Fibroblast of lung (primary cell): Measurements from ENCODE around the gene PFKFB2.

Experiments
- CTCF ChIP-seq, 2 donors: IDR thresholded peaks in 1 of 2; conservative IDR thresholded peaks in 1 of 2; 1 replicate in 1 of 2; 2 replicates in 1 of 2; pipeline ENCODE4 v1.5.1; 2011 to 2012; ENCODE audit warnings: low read length in 2 of 2, control low read depth in 1 of 2, inconsistent platforms in 1 of 2, low read depth in 1 of 2, mild to moderate bottlenecking in 1 of 2
- EZH2 ChIP-seq: IDR thresholded peaks from 2 replicates; pipeline ENCODE4 v1.5.1; 2012; ENCODE audit warnings: low read length, control low read depth, mild to moderate bottlenecking; ENCODE audit errors: missing control alignments

DNA sequence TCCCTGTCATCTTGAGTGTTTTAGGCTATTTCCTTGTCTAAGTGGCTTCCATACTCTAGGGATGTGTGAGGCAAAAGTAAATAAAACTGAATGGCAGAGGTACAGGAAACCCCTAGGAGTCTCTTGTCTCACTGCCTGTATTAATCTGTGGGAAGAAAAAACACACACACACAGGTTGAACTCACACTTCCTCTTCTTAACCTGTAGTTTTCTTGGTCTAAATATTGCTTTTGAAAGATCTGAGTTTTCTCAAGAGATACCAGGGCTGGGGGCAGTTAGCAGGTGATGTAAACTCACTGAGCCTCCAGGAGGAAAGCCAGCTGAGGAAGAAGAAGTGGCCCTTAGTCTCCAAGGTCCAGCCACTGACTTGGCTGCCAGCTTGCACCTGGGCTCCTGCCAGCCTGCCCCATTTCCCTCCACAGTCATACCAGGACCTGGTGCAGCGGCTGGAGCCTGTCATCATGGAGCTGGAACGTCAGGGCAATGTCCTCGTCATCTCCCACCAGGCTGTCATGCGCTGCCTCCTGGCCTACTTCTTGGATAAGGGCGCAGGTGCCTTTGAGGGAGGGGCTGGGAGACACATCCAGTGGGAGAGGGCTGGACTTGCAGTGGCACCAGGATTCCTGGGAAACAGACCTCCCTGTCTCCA is 16.9 kb downstream of the PFKFB2 start:
- no peak for TF ChIP-seq CTCF (conservative IDR thresholded peaks at IDR 0.05 in 1 of 2, IDR thresholded peaks at IDR 0.05 in 1 of 2; ENCODE audit: low read depth in 1 of 2, low read length in 2 of 2)
- no peak for TF ChIP-seq EZH2
